Endodermal cell (in vitro differentiated cells): Measurements from ENCODE around the gene MRPL18. TPM values are rescaled to one million over a fixed set of nuclear protein-coding genes. Genes with fewer than 3 reads are reported as not detected.

Source experiments
- DNase-seq: peaks from one replicate; pipeline ENCODE4 v3.0.0-alpha.2; 2017
- H3K27ac ChIP-seq: 2 replicates; pipeline ENCODE4 v1.5.1; 2013; ENCODE audit warnings: mild to moderate bottlenecking, low read depth, low read length, moderate library complexity
- H3K27me3 ChIP-seq: 2 replicates; pipeline ENCODE4 v1.6.1; 2013; ENCODE audit warnings: mild to moderate bottlenecking, low read length, moderate library complexity; ENCODE audit not compliant: insufficient read depth, control insufficient read depth, poor library complexity, severe bottlenecking
- H3K36me3 ChIP-seq: 2 replicates; pipeline ENCODE4 v1.7.0; 2013; ENCODE audit warnings: mild to moderate bottlenecking, low read length, moderate library complexity; ENCODE audit not compliant: control insufficient read depth, insufficient read depth
- H3K4me1 ChIP-seq: one replicate; pipeline ENCODE4 v1.7.0; 2013; ENCODE audit warnings: low read length; ENCODE audit not compliant: control insufficient read depth, insufficient read depth
- H3K4me3 ChIP-seq: 2 replicates; pipeline ENCODE4 v1.5.1; 2013; ENCODE audit warnings: mild to moderate bottlenecking, low read length, moderate library complexity
- H3K9ac ChIP-seq: 2 replicates; pipeline ENCODE4 v1.6.1; 2013; ENCODE audit warnings: mild to moderate bottlenecking, low read length, moderate library complexity; ENCODE audit not compliant: poor library complexity, severe bottlenecking; ENCODE audit errors: extremely low read depth
- H3K9me3 ChIP-seq: 2 replicates; pipeline ENCODE4 v1.6.1; 2013; ENCODE audit warnings: mild to moderate bottlenecking, low read length, moderate library complexity; ENCODE audit not compliant: control insufficient read depth
- H3K27ac Mint-ChIP-seq: 2 replicates; pipeline ENCODE4 v1.8.0; 2020; ENCODE audit warnings: mixed read lengths
- H3K27me3 Mint-ChIP-seq: 2 replicates; pipeline ENCODE4 v1.8.0; 2021; ENCODE audit warnings: mild to moderate bottlenecking, mixed read lengths; ENCODE audit not compliant: insufficient read depth
- H3K36me3 Mint-ChIP-seq: 2 replicates; pipeline ENCODE4 v1.8.0; 2020; ENCODE audit warnings: low read depth, mixed read lengths
- H3K4me1 Mint-ChIP-seq: 2 replicates; pipeline ENCODE4 v1.8.0; 2020; ENCODE audit warnings: mixed read lengths
- H3K4me3 Mint-ChIP-seq: 2 replicates; pipeline ENCODE4 v1.8.0; 2020; ENCODE audit warnings: mild to moderate bottlenecking, moderate library complexity, mixed read lengths
- H3K9me3 Mint-ChIP-seq: 2 replicates; pipeline ENCODE4 v1.8.0; 2020; ENCODE audit warnings: mild to moderate bottlenecking, mixed read lengths
- CTCF ChIP-seq: fragments of 200-600 bp; sonication (generic); conservative IDR thresholded peaks from 2 replicates; pipeline ENCODE4 v1.5.0; 2021; ENCODE audit warnings: antibody characterized with exemption, mild to moderate bottlenecking
- WGBS, 2 experiments: methylation state at CpG; one replicate each; pipeline versions ENCODE4 v1.1.5 to v1.1.7; 2013; ENCODE audit warnings: missing lambda C conversion rate in 2 of 2, mixed read lengths in 1 of 2; ENCODE audit not compliant: insufficient coverage in 1 of 2, insufficient read length in 1 of 2; 5-methylcytosine and 5-hydroxymethylcytosine counted together
- long read RNA-seq, 4 experiments: library from polyadenylated mRNA in 2 of 4; library from RNA in 1 of 4; library from capped mRNA in 1 of 4; stranded (forward) in 3 of 4; unstranded in 1 of 4; transcript quantifications; one replicate each; pipeline ENCODE4 v2.0.0, GENCODE V29; 2020 to 2021; ENCODE audit warnings: inconsistent platforms in 1 of 4
- polyA plus RNA-seq, 2 experiments: library from polyadenylated mRNA; stranded (reverse); fragments of 50-300 nt; gene quantifications; one replicate each; pipeline ENCODE4 v1.2.3, GENCODE V29; 2013
- total RNA-seq, 2 donors: library from RNA; stranded (reverse); fragmentation: NEBNext Ultra II Directional in 1 of 2; extraction: Animal tissue kit (Norgen Biotek cat#: 25700) in 1 of 2; gene quantifications; 2 replicates in 1 of 2; 3 replicates in 1 of 2; pipeline ENCODE4 v1.2.1, GENCODE V29; 2021

The MRPL18 gene
- total RNA-seq, result 10 to 100 TPM; 46.7 to 56.9 TPM
- 40.7 TPM for polyA plus RNA-seq (2013, experiment 1 of 2)
- 40.6 TPM for polyA plus RNA-seq (2013, experiment 2 of 2)
- long read RNA-seq, experiment 1, transcript MRPL18-201 (4 exons, 978 nt), result major isoform, 24 of 45 reads
- long read RNA-seq, experiment 1, partial matches to known transcripts, result 6 of 45 reads
- long read RNA-seq, experiment 1, other reads (novel, unspliced or antisense), result 11 of 45 reads
- long read RNA-seq, experiment 2, transcript MRPL18-201 (4 exons, 978 nt), result major isoform, 34 of 52 reads
- long read RNA-seq, experiment 2, partial matches to known transcripts, result 3 of 52 reads
- long read RNA-seq, experiment 2, other reads (novel, unspliced or antisense), result 14 of 52 reads
- long read RNA-seq, experiment 3, transcript MRPL18-201 (4 exons, 978 nt), result major isoform, 30 of 50 reads
- long read RNA-seq, experiment 3, partial matches to known transcripts, result 5 of 50 reads
- long read RNA-seq, experiment 3, other reads (novel, unspliced or antisense), result 13 of 50 reads
- long read RNA-seq, experiment 4, transcript MRPL18-201 (4 exons, 978 nt), result major isoform, 77 of 120 reads
- long read RNA-seq, experiment 4, partial matches to known transcripts, result 4 of 120 reads
- long read RNA-seq, experiment 4, other reads (novel, unspliced or antisense), result 36 of 120 reads

- Histone ChIP-seq H3K27me3 (no peaks in the 10 kb centered on the region), H3K4me3 (peak within 1 kb of the TSS; percentile 96), H3K9me3 (no peaks in the 10 kb centered on the region), H3K27ac (peak within 1 kb of the TSS; percentile 91), H3K36me3 (peaks cover 55% of the 10 kb centered on the region), H3K4me1 (peaks cover 3% of the 10 kb centered on the region), H3K9ac (peak within 1 kb of the TSS; percentile 89)
- Mint-ChIP-seq H3K27me3 (no peaks in the 10 kb centered on the region), H3K4me1 (peaks cover 38% of the 10 kb centered on the region), H3K36me3 (peaks cover 63% of the 10 kb centered on the region), H3K4me3 (peak within 1 kb of the TSS; percentile 97), H3K9me3 (no peaks in the 10 kb centered on the region), H3K27ac (peak within 1 kb of the TSS; percentile 99)
- DNase-seq, result peak; percentile 98
- WGBS, 2 experiments, result 0 to 1% methylated on average over 41 to 56 of the region's 56 CpGs
- no peak for TF ChIP-seq CTCF
Observed at GRCh38 chr6:159790149-159790955, at the start of gene MRPL18. MRPL18 (plus strand) TSS chr6:159790467; CDS start chr6:159790588, 121 bp downstream.

- Mint-ChIP-seq H3K36me3 (peaks cover 71% of the 10 kb centered on the region), H3K9me3 (no peaks in the 10 kb centered on the region), H3K27ac (no peak overlapping the region), H3K4me1 (no peaks in the 10 kb centered on the region), H3K4me3 (no peak overlapping the region), H3K27me3 (no peaks in the 10 kb centered on the region)
- Histone ChIP-seq H3K4me3 (no peak overlapping the region), H3K9me3 (no peaks in the 10 kb centered on the region), H3K27me3 (no peaks in the 10 kb centered on the region), H3K36me3 (peaks cover 97% of the 10 kb centered on the region), H3K4me1 (no peaks in the 10 kb centered on the region), H3K27ac (no peak overlapping the region), H3K9ac (no peak overlapping the region)
- no peak for DNase-seq
- no peak for TF ChIP-seq CTCF
- WGBS, 2 experiments, result 94 to 100% methylated on average over 1 of the region's 1 CpG
Observed at GRCh38 chr6:159742165-159742564, 48.1 kb upstream of the MRPL18 start.

- Histone ChIP-seq H3K4me3 (no peak overlapping the region), H3K36me3 (peaks cover 97% of the 10 kb centered on the region), H3K9ac (no peak overlapping the region), H3K4me1 (no peaks in the 10 kb centered on the region), H3K27ac (no peak overlapping the region), H3K27me3 (no peaks in the 10 kb centered on the region), H3K9me3 (no peaks in the 10 kb centered on the region)
- Mint-ChIP-seq H3K9me3 (no peaks in the 10 kb centered on the region), H3K27me3 (no peaks in the 10 kb centered on the region), H3K36me3 (peaks cover 83% of the 10 kb centered on the region), H3K4me1 (peaks cover 2% of the 10 kb centered on the region), H3K27ac (no peak overlapping the region), H3K4me3 (no peak overlapping the region)
- DNase-seq, result no peak
- TF ChIP-seq CTCF, result no peak
- 92 to 94% methylated on average over 5 to 7 of the region's 7 CpGs for WGBS, 2 experiments
Observed at GRCh38 chr6:159745081-159745480, 45.2 kb upstream of the MRPL18 start.
